NCI-H345 (cell line): ENCODE measurements around the gene NANOGP8.
"Not testable (repeated sequence)": the region's sequence is repeated elsewhere in the genome, so short reads cannot be mapped to it uniquely, and the experiment has no call there.

Experiments
- DNase-seq: peaks from one replicate; lab custom pipeline; 2025; lab: John Stamatoyannopoulos, UW

NANOGP8 gene, protein sequence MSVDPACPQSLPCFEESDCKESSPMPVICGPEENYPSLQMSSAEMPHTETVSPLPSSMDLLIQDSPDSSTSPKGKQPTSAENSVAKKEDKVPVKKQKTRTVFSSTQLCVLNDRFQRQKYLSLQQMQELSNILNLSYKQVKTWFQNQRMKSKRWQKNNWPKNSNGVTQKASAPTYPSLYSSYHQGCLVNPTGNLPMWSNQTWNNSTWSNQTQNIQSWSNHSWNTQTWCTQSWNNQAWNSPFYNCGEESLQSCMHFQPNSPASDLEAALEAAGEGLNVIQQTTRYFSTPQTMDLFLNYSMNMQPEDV

DNA sequence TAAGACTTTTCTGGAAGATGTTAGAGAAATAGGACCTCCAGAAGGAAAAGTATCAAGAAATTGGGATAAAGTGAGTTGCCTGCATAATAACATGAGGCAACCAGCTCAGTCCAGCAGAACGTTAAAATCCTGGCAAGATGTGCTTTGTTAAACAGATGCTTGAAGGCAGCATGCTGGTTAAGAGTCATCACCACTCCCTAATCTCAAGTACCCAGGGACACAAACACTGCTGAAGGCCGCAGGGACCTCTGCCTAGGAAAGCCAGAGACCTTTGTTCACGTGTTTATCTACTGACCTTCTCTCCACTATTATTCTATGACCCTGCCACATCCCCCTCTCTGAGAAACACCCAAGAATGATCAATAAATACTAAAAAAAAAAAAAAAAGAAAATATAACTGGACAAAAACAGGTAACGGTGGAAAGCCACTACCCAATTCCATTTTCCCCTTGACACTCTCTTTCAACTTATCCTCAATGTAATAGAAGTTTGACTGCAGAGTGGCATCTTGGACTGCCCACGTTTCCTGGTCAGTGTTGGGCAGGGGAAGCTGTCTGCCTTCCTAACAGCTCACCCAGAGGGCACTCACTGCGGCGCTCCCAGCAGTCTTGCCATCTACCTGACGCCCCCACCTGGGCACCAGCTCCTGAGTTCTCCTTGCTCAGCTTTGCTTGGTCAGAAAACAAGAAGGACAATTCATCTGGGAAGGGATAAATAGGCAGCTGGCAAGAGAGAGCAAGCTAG lies at the start of gene NANOGP8:
TSS of gene NANOGP8 (minus strand) at position 120 of the 744 bp plus-strand sequence. CDS start 185 bp downstream, outside the sequence.
- not testable (repeated sequence) for DNase-seq

DNA sequence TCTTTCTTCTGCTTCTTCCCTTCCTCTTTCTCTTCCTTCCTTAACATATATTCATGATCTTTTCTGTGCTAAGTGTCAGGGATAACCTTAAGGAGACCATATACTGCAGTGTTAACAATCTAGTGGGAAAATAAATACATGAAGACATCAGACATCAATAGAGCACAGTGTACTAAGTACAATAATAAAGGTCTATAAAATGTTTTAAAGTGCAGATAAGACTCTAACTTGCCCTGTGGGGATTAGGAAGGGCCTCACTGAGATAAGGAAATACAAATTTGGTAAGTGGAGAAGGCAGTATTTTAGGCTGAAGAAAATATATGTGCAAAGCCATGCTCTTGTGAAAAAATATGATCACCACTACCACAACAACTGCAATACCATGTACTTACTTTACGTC lies 49.2 kb upstream of the NANOGP8 start:
- DNase-seq: no peak

DNA sequence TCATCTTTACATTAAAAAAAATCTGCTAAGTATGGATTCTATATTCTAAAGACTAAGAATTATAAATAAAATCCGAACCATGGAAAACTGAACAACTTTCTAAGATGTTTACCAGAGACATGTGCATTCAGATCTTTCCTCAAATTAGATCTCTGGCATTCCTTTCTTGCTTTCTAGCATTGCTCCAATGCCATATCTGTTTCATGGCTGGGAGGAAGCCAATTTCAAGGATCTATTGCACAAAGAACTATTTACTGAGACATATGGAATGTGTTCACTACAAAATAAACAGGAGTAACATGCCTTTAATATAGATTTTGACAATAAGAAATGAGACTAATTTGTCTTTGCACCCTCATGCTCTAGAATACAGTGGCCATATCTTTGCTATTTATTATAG lies 45.1 kb upstream of the NANOGP8 start:
- DNase-seq: no peak

DNA sequence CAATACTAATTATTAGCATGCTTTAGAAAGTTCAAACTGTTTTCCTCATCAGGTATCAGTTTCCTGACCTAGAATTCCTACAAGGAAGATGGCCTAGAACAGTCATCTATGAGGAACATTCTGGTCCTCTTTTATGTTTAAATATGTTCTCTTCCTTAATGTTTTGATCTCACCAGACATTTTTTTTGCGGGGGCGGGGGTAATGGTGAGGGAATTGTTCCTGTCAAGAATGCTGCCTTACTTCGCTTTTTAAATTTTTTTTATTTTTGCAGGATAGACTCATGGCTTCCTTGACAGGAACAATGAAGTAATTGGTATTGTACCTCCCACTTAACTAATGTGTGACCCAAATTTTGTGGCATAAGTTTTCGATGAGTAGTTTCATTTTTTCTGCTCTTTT lies 44.3 kb upstream of the NANOGP8 start:
- DNase-seq: no peak

DNA sequence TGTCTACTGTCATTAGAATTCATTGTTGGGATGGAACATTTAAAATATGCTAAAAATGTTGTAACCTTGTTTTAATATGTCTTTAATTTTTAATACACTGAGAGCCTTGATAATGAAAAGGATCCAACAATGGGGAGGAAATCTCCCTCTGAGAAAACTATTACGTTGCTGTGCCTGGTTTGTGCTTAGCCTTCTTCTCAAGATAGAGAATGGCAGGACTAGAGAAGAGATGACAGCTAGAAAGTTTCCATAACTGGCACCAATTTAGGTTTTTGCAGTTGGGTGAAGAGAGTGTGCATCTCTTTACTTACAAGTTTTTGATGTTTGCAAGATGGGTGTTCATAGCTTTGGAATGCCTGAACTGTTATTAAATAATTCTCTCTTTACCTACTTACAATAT lies 42.6 kb upstream of the NANOGP8 start:
- DNase-seq: no peak

DNA sequence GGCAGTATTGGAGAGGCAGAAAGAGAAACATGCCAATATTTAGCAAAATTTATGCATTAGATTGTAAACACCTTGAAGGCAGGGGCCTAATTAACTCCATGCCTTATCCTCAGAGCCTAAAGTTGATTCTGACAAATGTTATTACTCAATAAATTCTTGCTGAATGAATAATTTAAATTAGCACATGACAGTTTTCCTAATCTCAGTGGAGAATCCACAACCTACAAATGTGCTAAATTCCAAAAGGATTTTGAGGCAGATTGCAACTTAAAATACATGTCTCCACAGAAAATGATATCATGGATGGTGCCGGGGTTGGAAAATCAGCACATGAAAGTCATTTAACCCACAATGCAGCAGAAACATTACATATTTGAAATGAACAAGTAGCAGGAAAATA lies 41.1 kb upstream of the NANOGP8 start:
- DNase-seq: no peak

DNA sequence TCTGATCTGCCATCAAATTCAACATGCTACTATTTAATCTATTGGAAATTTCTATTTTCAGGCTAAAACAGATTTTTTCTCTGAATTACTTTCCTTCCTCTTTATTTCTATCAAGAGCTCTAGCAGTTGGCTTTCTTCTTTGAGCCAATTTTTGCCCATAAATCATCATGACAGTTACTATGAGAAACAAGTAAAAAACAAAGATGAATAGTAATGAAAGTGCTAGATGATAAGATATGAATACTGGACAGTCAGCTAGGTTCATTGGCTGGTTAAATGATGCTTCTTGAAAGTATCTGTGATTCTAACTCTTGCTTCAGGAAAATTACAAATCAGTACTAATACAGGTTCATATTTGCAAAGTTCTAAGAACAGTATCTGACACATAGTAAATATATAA lies 38.6 kb upstream of the NANOGP8 start:
- DNase-seq: no peak

DNA sequence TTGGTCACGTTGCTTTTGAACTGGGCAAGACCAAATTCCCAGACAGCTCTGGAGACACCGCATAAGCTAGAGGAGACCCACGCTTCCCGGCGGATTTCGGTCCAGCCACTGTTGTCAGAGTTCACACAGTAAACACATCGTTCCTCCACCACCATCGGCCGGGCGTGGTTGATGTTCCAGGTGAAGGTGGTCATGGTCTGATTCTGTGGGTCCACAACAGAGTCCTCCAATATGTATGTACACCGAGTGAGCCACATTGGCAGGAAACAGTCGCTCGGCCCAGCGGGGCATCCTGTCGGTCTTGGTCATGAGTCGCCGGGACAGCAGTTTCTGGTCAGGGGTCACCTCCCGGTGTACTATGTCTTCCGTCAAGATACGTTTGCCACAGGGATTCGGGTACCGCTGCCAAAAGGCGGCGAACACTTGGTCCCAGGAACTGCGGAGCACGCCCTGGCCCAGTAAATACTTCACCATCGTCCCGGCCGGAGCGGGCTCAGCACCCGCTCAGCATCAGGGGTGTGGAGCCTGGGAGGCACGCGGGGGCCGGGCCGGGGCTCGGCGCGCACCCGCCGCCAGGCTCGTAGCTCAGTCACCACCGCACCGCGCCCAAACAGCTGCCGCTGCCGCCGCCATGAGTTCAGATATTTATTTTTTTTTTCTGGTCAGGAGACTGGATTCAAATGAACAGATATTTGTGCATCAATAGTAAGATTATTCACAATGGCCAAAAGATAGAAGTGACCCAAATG lies 36.7 kb upstream of the NANOGP8 start:
- DNase-seq: no peak

DNA sequence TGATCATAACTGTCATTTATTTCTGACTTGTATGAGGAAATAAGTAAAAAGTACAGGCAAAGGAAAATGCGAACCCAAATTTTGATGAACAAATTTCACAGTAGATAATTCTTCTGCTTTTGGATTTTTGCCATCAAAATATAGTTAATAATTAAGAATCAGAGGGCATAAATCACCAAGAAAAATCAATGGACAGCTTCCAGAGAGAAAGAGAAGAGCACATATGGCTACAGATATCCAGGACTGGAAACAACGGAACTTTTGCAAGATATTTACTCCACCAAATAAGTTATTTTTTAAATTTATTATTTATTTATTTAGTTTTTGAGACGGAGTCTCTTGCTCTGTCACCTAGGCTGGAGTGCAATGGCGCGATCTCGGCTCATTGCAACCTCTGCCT lies 35.1 kb upstream of the NANOGP8 start:
- DNase-seq: no peak

DNA sequence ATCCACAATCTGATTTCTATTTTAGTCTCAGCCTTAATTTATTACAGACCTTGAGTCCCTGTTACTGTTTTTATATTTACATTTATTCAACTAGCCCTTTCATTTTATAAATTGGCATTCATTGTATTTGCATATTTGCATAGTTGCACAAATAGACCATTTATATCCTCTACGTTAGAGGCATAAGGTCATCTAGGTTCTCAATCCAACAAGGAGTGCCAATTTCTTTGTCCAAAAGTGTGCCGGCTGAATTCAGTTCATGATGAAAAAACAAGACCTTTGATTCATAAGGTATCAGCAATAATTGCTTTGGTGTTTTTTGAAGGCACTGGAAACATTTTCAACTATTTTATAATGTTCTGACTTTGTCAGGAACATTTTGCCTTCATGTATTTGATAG lies 33.9 kb upstream of the NANOGP8 start:
- DNase-seq: no peak

DNA sequence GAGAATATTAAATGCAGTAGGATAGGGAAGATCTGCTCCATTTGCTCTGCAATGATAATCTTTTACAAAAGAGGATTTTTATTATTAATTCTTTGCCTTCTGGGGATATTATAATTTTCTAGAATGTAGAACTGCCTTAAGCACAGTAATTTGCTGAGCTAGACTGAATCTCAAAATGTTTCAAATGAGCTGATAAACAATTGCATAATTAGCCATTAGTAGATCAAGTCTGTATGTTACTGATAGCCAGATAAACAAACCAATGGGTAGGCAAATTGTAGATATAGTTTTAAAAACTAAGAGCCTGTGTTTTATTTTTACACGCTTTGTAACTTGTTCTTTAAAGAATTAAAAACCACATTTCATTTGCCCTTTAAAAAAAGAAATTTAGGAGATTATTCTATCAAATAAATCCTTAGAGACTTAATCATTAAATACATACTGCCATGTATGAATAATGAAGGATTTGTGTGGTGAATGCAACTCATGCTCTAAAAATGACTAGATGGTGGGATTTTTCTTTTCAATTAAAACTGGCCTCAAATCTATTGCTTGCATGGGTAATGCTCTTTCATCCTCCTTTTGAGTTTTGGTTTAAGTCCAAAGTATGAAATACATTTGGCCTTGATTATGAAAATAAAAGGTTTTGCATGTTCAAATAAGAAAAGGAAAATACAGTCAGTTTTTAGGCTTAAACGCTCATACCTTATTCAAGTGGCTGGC lies 32.6 kb upstream of the NANOGP8 start:
- no peak for DNase-seq

DNA sequence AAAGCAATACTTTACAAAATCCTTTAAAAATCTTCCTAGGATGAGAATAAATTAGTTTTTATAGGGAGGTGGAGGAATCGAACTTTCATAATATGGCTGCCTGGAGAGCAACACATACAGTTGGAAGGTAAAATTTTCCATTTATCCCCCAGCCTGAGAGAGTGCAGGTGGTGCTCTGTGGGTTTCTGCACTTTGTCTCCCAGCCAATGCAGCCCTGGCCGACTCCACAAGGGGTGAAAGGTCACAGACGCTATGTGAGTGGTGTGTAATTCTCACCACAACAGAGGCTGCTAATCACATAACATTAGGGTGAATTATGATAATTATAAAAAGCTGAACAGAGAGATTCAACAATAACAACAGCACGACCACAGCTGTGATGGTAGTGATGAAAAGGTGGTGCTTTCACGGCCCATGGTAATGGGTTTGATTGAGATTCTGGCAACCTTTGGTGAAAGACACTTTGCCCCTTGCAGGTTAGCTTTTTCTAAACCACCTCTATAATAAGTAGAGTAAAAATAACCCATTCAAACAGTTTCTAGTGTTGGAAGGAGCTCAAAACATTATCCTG lies 30.1 kb upstream of the NANOGP8 start:
- no peak for DNase-seq

DNA sequence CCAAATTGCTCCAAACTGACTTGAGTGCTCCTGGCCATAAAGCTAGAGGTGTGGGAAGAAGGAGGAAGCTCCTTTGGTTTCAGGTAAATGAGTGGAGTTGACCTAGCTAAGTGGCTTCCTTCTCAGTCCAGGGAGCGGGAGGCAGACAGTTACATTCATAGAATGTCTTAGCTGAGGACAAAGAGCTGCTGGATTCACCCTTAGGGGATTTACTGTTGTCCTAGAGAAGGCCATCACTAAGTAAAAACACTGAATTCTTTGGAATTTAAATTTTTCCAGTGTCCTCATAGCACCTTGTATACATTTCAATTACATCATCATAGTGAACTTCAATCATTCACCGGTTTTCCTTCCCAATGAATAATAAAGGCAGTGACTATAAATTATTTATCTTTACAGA lies 27.3 kb upstream of the NANOGP8 start:
- no peak for DNase-seq

DNA sequence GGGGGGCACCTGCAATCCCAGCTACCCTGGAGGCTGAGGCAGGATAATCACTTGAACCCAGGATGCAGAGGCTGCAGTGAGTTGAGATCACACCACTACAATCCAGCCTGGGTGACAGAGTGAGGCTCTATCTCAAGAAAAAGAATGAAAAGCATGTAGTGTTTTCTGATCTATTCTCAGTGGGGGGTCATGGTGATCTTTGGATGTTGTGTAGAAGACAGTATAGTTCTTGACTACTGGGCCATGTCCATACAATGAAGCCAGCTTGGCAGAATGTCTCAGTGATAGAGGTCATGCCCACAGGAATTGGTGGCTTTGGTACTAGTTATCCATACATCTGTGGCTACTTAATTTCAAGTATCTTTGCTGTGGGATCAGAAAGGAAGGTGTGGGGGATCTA lies 26.8 kb upstream of the NANOGP8 start:
- DNase-seq: no peak

DNA sequence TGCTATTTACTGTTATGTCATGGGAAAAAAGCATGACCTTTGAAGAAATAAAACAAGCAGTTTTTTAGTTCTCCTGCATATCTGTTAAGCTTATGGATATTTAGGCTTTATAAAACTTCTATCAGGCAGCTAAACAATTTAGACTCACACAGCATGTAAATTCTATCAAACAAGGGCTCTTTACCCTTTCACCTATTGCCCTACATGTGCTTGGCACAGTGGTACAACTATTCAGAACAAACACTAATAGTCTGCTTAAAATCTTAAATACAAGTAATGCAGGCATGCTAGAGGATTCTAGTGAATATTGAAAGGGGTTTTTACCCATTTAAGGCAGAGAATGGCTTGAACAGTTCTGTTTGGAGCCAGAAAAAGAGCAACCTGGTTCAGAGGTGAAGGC lies 23.4 kb upstream of the NANOGP8 start:
- no peak for DNase-seq

DNA sequence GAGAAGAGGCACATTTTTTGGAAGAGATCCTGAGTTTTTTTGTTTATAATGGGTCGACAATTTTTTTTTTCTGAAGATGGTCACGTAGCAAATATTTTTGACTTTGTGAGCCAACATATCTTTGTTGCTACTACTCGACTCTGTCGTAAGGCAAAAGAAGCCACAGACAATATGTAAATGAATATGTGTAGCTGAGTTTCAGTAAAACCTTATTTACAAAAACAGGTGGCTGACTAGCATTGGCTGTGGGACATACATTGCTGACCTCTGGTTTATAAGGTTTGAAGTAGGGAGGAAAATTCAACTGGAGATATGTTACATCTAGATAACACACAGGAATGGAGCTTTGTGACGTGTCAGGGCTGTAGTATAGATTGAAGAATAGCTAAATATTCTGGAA lies 22.5 kb upstream of the NANOGP8 start:
- no peak for DNase-seq

DNA sequence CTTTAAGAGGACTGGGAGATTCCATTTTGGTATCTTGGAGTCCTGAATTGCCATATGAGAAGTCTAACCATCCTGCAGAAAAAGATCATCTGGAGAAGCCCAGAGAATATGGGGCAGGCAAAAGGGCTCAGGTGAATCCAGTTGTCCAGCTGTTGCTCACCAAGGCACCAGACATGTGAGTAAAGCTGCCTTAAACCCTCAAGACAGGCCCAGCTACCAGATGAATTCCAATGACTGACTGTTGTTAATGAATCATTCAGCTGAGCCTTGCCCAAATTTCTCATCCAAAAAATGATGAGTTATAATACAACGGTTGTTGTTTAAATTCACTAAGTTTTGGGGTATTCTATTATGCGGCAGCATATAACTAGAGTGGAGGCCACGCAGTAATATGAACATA lies 22.0 kb upstream of the NANOGP8 start:
- no peak for DNase-seq

DNA sequence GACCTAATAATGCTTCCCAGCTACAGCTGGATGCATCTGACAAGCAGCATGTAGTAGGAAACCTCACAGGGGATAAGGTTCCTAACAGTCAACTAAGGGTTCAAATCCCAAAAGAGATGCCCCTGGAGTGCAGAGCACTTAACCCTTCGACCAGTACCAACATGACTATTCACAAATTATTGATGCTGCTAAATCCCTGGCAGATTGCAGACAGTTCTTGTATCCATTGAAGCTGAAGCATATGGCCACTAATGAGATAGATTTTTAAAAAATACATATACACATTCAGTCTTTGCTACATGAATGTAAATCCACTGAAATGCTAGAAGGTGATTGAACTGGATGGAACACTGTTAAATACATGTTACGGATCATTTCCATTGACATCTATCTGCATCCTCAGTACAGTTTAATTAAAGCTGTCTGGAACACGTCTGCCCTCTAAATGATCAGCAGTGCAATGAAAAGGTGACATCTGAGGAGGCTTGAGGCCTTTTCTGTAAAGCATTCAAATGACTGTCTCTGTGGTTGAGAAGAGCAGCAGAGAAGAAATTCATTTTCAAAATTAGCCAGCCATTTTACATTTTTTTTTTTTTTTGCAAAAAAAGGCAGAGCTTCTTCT lies 19.5 kb upstream of the NANOGP8 start:
- no peak for DNase-seq

DNA sequence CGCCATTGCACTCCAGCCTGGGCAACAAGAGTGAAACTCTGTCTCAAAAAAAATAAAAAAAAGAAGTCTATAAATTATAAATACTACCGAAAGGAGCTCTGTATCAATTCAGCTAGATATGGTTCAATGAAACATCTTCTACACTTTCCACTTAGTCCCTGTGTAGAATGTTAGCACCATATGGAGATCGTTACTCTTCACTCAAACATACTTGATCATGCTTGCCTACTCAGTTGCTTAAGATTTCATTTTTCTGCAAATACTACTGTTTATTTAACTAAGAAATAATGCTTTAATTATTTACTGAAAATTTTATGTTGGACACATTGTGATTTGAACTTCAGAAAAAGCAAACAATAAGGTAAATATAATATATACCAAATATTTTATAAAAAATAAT lies 17.1 kb upstream of the NANOGP8 start:
- no peak for DNase-seq

DNA sequence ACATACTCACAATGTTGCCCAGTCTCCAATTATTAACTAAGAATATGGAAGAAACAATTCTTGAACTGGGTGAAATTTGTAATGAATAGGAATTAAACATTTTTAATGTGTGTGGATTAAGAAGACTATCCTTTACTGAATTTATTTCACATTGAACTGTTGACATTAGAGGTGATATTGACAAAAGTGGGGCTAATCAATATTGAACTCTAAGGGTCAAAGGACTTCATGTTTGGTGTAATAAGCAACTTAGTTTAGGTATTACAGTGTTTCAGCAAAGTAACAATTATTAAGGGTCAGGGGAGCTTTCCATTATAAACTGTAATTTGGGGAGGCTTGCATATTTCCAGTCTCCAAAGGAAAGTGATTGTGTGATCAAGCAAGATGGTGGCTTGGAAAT lies 16.2 kb upstream of the NANOGP8 start:
- DNase-seq: no peak

DNA sequence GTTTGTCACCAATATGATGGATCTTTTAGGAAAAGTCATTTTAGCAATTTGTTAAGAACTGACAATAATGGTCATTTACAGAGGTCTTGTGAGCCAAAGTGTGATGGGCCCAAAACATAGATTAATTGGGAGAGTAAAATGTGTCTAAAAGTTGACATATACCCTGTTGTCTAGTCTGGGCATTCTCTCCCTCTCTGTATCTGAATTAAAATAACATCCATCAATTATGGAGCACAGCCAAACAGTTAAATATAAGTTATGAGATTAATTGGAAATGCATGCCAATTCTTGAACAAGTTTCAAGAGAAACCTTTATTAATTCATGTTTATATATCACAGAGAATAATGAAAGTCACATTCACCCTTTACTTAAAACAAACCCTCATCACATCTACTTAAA lies 13.6 kb upstream of the NANOGP8 start:
- no peak for DNase-seq

DNA sequence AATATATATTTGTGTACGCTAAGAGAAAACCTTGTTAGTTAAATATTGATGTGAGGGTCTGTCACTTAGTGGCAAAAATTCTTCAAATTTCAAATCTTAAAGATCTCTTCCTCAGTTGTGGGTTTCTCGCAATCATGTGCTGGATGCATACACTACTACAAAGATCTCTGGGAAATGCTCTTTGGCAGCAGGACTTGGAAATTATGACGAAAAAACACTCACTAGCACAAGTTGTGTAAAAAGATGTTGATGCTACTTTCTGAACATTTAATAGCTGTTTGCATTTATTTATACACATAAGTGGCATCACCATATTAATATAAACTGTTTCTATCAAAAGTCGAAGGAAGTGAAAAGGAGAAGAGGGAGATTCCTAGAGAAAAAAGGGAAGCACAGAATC lies 10.8 kb upstream of the NANOGP8 start:
- no peak for DNase-seq
